HG03565 (cell line): ENCODE results near the gene KIF18B.
"Not testable (repeated sequence)": the region's sequence is repeated elsewhere in the genome, so short reads cannot be mapped to it uniquely, and the experiment has no call there.

Experiments used
- ATAC-seq: cut with Tn5 transposase; IDR thresholded peaks from one replicate; pipeline ENCODE4 v1.9.1; 2021; ENCODE audit warnings: mild to moderate bottlenecking, moderate library complexity; ENCODE audit not compliant: unreplicated experiment

The KIF18B gene

DNA sequence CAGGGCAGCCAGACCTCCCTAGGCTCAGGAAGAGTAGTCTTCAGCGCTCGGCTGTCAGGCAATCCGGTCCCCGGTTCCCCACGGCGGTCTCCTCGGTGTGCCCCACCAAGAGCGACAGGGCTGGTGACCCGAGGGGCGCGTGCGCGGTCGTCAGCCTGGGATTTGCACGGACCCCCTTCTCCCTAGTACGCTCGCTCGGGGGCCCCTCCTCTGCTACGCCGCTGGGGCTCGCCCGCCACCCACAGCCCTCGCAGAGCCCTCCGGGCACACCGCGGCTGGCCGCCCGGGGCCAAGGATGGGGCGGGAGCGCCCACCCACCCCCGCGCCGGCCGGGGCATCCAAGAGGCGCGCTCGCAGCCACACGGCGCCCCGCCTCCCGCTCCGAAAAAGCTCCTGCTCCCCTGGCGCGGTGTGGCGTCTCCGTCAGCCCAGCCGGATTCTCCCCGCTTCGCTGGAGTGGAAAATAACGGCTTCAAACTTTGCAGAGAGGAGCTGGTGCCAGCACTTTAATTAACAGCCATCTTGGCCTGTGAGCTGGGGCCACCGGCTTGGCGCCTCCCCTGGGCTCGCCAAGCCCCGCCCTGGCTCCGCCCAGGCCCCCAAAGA is 22.7 kb upstream of the KIF18B start:
- no peak for ATAC-seq

- no peak for ATAC-seq
Measured at GRCh38 chr17:44969144-44969780, 21.7 kb upstream of the KIF18B start.

DNA sequence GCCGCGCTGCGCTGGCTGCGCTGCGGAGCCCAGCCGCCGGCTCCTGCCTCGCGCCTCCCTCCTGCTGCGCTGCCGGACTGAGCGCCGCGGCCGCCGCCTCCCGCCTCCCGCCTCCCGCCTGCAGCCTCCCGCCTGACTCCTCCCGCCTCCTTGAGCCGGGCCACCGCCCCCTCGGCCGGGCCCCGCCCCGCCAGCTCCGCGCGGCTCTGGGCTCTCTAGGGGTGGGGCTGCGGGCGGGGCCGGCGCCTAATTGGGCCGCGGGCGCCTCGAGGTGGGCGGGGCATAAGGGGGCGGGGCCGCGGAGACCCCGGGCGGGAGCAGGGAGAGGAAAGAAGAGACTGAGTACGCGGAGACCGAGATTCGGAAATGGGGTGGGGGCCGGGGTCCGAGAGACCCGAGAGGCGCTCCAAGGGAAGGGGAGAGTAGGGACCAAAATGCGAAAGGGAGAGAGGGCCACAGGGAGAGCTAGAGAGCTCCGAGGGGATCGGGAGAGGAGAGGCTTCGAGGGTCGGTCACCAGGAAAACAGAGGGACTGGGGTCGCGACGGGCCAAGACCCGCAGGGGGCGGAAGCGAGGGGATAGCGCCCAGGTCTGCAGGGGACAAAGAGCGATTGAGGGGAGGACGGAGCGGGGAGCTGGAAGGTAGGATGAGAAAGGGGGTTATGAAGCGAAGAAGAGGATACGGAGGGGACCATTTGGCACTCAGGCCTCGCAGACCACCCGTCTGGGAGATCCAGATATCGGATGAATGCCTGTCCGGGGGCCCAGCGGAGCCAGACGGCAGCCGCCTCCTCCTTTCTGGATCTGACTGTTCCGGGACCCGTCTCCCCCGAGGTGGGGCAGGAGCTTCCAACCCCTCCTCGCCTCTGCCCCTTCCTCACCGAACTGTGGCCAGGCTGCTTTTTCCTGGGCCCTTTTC is 20.9 kb upstream of the KIF18B start, which contains the start of gene C1QL1:
Gene C1QL1, minus strand, starts transcription at position 79 of the 919 bp plus-strand sequence. CDS start 255 bp downstream, outside the sequence.
- ATAC-seq, result peak; percentile 54

GRCh38 chr17:44967907-44968224 is 20.3 kb upstream of the KIF18B start:
- no peak for ATAC-seq

DNA sequence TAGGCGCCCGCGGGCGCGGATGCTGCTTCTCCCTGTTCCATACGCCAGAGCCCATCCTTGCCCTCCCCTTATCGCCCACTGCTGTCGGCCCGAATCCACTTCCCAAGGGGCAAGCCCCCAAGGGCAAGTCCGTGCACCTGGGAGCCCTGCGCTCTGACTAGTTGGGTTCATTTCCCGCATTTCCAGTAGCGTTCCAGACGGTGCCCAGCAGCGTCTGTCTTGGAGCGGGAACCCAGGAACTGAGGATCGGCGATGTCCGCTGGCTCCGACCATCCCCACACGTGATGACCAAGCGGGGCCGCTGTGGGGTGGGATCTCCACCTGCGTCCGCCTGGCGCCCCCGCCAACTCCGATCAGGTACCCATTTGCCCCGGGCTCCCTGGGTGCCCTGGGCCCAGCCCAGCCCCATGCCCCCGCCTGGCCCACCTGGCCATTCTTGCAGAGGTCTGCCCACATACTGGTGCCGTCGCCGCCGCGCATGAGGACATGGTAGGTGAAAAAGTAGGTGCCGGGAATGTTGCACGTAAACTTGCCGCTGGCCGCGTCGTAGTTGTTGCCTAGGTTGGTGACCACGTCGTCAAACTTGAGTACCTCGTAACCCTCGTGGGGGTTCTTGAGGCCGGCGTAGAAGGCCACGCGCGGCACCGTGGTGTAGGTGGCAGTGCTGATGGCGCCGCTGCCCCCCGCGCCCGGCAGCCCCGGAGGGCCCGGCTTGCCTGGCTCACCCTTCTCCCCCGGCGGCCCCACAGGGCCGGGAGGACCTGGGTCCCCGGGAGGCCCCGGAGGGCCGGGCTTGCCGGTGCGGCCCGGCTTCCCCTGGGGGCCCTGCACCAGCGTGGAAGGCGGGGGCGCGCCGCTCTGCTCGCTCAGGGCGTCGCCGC is 19.7 kb upstream of the KIF18B start:
- ATAC-seq, result no peak

GRCh38 chr17:44966348-44967025 is 18.9 kb upstream of the KIF18B start:
- ATAC-seq, result no peak

DNA sequence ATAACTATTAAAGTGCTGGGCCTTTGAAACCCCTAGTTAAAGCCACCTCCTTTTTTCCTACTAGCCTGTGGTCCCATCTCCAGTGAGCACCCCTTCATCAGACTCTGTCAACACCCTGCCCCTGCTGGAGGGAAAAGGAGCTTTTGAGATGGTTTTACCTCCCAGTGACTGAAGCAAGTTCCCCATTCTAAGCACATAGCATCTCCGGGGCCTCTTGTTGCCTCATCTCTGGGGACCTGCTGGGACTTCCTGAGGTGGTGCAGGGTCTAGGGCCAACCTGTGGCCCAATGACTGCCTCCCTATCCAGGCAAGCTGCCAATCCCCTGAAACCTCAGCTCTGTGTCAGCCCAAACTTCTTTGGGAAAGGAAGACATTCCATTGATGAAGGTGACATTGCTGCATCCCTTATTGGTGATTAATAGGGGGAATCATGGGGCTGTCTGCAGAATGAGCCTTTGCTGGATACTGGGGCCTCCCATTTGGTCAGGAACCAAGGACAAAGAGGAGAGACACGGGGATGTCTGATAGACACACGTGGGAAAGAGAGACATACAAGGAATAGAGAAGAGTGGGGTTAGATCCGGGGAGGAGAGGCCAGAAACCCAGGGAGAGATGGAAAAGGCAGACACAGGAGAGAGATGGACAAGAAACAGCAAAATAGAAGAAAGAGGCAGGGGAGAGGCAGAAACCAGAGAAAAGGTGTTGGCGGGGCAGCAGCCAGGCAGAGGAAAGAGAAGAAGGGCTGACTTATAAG is 18.1 kb upstream of the KIF18B start:
- ATAC-seq, result no peak

GRCh38 chr17:44961921-44962350 is 14.4 kb upstream of the KIF18B start:
- no peak for ATAC-seq

- ATAC-seq, result no peak
Measured at GRCh38 chr17:44960691-44961090, 13.1 kb upstream of the KIF18B start.

DNA sequence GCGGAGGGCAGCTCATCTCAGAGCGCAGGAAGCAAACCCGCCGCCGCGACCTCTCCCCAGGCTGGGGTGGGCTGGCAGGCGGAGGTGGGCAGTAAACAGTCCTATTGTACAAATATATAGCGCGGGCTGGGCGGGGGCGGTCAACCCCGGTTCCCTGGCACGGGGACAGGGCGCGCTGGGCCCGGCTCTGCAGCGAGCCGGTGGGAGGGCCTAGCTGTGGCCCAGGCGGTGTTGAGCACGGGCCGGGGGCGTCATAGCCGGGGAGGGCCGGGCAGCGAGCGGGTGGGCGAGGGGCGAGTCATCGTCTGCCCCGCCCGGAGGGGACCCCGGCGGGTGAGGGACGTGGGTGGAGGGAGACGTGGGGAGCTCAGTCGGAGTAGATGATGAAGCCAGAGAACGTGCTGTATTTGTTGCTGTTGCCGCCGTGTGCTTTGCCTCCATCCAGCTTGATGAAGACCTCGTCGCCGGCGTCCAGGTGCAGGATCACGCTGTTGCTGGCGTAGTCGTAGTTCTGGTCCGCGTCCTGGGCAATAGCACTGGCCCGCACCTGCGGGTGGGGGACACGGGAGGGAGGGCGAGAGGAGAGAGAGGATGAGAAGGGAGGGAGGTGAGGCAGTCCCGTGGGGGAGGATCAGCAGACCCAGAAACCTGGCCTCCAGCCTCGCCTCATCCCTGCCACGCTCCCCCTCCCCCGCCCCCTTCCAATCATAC is 12.4 kb upstream of the KIF18B start:
- no peak for ATAC-seq

DNA sequence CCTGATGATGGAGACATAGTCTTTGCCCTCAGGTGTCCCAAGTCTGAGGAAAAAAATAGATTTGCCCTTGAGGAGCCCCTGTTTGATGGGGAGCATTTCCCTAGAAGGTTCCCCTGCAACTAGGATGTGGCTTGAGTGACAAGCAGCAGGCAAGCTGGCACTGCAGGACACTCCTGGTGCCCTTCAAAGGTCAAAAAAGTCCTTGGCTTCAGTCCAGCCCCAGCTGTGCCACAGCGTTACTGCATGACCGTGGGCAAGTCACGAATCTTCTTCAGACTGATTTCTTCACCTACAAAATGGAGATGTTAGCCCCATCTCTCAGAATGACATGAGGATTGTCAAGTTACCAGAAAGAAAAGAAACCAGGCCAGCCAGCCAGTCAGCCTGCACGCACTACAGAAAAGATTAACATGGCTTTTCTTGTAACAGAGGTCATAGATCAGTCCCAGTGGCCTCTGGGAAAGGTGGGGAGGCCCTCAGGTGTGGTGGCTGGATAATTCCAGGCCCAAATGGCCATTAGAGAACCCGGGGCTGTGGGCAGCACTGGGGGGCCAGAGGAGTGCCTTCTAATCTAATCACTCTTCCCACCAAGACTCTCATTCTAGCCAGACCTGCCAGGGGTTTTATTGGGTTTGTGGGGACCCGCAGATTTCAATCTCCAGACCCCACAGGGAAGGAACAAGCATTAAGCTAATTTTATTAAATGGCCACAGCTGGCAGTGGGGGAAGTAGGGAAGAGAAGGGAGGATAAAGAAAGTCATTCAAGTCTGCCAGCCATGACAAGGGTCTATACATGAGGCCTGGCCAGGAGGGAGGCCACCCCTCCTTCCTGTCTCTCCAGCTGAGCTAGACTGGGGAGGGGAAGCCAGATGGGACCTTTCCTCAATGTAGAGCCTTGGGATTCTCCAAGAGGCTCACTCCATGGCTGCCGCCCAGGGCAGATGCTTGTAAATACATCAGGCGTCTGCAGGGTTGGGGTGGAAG is 9.7 kb upstream of the KIF18B start:
- no peak for ATAC-seq

GRCh38 chr17:44955674-44956425 is 8.3 kb upstream of the KIF18B start:
- ATAC-seq, result no peak

DNA sequence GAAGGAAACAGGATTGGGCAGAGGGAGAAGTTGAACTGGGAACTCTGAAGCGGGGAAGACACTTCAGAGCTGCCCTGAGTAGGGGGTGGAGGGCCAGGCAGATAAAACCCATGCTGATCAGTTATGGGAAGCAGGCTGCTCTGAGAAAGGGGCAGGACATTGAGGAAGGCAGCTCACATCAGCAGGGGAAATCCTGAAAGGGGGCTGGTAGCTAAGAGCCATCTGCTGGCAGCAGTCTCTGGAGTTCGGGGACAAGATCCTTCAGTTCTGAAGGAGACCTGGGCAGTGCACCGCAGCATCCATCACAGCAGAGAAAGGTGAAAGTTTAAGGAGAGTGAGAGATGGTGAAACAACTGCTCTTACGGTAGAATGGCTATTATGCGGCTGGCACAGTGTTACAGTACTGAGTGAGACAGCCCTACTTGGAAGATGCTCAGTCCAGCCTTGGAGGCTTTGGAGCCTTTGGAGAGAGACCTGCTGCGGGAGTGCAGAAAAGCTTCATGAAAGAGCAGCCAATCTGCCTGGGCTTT is 5.4 kb upstream of the KIF18B start:
- ATAC-seq, result no peak

- no peak for ATAC-seq
Measured at GRCh38 chr17:44948315-44948795, 782 bp upstream of the KIF18B start.

DNA sequence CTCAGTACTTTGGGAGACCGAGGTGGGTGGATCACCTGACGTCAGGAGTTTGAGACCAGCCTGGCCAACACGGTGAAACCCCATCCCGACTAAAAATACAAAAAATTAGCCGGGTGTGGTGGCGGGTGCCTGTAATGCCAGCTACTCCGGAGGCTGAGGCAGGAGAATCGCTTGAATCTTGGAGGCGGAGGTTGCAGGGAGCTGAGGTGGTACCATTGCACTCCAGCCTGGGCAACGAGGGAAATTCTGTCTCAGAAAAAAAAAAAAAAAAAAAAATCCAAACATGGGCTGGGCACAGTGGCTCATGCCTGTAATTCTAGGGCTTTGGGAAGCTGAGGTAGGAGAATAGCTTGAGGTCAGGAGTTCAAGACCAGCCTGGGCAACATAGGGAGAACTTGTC is 1.9 kb downstream of the KIF18B start:
- not testable (repeated sequence) for ATAC-seq

- no peak for ATAC-seq
Measured at GRCh38 chr17:44942456-44942855, 5.1 kb downstream of the KIF18B start.
